ENCODE data around the gene NHSL2.
"Not testable (repeated sequence)": the region's sequence is repeated elsewhere in the genome, so short reads cannot be mapped to it uniquely, and the experiment has no call there.

NHSL2 gene

DNA sequence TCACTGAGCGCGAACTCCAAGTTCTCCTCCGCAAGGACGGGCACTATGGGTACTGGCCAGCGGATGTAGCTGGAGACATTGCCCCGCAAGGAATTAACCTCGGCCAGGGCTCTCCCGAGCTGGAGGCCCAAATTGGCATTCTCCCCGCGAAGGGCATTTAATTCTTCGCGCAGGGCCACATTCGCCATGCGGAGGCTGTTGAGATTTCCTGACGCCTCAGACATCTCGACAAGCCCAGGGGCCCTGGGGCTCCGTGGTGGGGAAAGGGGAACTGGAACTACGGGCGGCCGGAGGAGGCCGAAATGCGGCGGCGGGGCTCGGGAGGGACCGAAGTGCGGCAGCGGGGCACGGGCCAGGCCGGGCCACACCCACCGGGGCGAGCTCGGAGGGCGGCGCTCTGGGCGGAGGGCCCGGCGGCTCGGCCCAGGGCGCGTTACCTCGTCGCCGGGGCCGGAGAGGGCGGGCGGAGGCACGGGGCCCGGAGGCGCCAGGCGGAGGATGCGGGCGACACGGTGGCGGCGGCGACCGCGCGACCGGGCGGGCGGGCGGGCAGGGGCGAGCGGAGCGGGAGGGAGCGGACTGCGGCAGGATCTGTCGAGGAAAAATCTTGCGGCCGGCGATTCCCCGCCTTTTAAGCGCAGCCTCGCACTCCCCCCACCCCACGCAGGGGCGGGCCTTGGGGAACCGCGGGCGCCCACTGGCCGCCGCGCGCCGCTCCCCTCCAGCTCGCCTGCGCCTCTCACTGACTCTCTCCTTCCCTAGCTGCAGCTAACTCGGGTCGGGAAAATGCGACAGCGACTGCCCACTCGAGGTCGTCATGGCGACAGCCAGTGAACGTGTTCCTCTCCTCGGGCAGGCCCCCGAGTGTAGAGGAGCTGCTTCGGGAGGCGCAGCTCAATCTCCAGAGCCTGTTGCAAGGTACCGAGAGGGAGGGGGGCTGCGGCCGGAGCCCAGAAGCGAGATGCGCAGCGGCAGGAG, 221.0 kb downstream of the NHSL2 start, which contains the start of gene RTL5:
Gene RTL5 (minus strand): TSS at position 599 of the 978 bp plus-strand sequence.
- DNase-seq (ENCODE audit: low read depth) = peak; percentile 61

DNA sequence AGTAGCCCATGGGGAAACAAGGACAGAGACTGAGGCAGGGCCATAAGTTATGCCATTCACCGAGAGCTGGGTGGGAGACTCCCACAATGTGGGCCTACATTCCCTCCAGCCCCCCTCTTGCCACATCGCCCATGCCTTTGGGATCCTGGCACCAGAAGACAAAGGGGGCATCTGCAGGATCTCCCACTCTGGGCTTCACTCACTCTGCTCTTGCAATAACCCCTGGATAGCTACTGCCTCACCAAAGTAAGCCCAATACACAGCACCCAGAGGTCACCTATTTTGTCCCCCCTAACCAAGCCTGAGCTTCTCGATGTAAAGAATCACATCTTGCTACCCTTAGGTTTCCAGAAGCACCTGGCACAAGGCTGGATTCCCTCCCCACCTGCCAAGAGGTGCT, 221.8 kb downstream of the NHSL2 start:
- no peak for DNase-seq (ENCODE audit: low read depth)

DNA sequence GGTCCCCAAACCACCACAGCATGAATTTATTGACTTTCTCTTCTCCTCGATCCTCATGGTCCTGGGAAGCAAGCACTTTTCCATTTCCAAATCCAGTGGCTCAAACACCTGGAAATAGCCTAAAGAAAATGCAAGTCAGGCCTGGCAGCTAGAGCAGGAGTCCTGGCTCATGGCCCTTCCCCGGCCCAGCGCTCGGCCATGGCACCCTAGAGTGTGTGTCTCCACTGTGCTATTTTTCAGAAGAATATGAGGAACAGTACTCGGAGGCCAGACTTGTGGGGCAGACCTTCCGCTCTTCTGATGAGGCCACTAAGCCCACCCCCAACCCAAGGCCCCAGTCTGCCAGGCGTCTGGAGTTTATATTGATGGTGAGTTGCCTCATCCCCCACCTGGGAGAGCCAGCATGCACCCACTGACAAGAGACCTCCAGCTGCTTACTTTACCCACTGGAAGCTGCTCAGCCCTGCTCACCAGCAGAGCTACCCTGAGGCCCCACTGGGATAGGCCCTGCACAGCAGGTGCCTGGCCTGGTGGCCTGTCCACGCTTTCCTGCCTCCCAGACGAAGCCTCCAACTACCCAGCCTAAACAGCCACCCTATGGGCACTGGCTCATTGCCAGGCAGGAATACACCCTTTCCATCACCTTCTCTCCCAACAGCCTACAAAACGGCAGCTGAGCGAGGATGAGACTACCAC, 223.4 kb downstream of the NHSL2 start:
- DNase-seq (ENCODE audit: low read depth) = no peak

GRCh38 chrX:72137846-72138495, 227.3 kb downstream of the NHSL2 start:
- no peak for DNase-seq (ENCODE audit: low read depth)

- DNase-seq (ENCODE audit: low read depth) = no peak
These were observed 228.9 kb downstream of the NHSL2 start for GRCh38 chrX:72139538-72139937.

GRCh38 chrX:72141372-72142004, 230.8 kb downstream of the NHSL2 start:
- DNase-seq (ENCODE audit: low read depth) = no peak

DNA sequence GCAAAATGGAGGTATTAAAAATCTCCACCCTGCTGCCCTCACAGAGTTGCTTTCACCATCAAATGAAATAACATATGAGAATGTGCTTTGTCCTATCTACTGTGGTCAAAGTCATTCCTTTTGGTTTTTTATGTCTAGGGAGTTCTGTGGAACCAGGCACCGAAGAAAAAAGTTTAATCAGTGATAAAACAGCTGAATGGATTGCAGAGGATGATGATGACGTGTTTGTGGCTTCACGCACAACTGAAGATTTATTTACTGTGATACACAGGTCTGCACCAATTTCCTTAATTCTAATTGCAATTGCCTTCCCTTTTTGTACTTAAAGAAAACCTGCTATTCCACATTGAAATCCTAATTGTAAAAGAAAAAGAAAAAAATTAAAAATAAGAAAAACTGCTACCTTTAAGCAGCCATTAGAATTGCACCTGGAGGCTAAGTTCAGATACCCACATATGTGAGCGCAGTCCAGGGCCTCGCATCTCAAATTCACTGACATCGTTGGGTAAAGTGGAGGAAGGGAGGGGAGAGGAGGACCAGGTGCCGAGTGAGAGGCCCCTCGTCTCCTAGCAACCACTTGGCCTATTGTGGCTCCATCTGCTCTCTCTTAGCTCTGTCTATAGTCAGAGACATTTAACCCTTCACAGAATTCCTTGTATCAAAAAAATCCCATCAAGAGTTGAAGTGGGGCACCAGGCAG, 231.6 kb downstream of the NHSL2 start:
- DNase-seq (ENCODE audit: low read depth) = no peak

DNA sequence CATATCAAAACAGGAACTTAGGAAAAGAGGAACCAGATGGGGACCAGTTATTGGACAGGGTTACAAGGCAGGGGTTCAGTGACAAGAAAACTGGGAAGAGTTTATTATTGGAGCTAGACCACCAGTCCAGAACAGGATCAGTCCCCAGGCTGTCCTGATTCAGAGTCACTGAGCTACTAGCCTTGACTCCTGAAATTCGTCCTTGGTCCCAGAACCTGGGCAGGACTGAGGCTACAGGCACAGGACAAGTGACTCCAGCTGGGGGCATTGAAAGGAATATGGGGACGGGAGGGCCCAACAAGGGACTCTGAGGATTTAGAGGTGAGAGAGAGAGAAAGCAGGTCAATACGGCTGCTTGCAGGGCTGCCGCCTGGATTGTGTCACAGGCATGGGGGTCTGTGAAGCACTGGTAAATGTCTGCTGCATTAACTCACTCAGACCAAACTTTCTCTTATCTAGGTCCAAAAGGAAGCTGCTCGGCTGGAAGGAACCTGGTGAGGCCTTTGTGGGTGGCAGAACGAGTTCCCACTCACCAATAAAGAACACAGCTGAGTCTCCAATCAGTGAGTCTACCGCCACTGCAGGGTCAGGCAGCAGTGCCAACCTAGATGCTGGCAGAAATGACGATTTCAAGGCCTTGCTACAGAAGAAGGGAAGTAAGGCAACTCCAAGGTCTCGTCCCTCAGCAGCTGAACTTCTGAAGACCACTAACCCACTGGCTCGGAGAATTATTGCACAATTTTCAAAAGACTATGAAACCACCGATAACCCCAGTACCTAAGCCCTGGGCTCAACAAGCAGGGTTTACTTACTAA, 232.4 kb downstream of the NHSL2 start:
- no peak for DNase-seq (ENCODE audit: low read depth)

DNA sequence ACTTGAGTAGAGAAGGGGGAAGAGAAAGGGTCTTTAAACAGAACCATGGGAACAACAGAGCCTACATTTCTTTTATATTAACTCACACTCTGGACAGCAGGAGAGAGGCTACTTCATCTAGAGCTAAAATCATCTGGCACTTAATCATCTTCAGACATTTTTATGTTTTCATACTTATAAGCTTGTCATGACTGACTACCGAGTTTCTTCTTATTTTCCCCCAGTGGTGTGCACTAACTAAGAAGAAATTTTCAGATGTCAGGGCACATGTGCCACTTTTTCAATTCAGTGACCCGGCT, 232.9 kb downstream of the NHSL2 start:
- DNase-seq (ENCODE audit: low read depth) = no peak

DNA sequence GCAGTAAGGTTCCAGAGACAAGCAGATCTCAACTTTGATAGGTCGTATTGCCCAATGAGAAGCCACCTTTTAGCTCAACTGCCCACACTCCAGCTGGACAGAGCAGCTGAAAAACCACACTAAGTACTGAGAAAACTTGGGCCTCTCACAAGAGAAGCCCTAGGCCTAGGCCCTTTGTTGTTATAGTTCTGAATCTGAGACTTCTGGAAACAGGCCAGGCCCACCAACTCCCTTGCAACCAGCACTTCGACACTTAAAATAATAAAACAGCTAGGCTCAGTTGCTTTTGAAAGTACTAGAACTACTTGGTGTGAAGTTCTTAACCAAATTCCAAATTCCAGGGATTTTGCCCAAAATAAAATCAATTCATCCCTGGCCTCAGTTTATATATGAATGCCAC, 234.5 kb downstream of the NHSL2 start:
- no peak for DNase-seq (ENCODE audit: low read depth)

DNA sequence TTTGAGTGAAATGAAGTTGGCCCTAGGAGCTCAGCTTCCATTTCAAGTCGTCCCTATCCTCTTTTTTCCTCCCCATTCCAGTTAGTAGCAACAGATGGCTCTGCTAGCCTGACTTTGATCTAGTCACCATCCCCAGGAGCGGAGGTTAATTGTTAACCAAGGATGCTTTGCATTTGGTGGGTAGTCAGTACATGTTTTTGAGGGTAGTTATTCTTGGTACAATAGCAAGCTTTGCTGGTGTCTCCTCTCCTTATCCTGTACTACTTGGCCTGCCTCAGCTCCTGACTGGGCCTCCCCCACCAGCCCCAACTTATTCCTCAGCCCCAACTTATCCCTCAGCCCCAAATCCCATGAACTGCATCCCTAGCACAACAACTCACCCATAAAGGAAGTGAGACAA, 235.9 kb downstream of the NHSL2 start:
- DNase-seq (ENCODE audit: low read depth) = no peak

- no peak for DNase-seq (ENCODE audit: low read depth)
These were observed 248.1 kb downstream of the NHSL2 start for GRCh38 chrX:72158773-72159172.

DNA sequence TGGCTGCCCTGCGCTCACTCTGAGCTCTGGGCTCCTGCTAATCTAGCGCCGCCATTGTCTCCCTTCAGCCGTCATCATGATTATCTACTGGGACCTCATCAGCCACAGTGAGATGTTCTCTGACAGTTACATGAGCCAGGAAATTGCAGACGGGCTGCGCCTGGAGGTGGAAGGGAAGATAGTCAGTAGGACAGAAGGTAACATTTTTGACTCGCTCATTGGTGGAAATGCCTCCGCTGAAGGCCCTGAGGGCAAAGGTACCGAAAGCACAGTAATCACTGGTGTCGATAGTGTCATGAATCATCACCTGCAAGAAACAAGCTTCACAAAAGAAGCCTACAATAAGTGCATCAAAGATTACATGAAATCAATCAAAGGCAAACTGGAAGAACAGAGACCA, 249.1 kb downstream of the NHSL2 start:
- DNase-seq (ENCODE audit: low read depth) = no peak

DNA sequence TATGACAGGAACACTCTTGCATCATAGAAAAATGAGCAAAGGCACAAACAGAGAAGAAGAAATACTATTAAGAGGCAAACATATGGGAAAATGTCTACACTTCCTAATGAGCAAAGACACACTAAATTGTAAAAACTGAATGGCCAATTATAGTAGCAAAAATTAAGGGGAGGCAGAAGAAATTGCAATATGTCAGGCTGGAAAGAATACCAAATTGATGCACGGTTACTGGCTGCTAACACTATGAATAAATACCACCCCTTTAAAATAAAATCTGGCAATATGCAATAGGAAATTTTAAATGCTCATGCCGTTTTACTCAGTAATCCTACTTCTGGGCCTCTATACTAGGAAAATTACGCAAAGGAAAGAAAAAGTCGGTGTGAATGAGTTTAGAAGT, 254.9 kb downstream of the NHSL2 start:
- DNase-seq (ENCODE audit: low read depth) = no peak

DNA sequence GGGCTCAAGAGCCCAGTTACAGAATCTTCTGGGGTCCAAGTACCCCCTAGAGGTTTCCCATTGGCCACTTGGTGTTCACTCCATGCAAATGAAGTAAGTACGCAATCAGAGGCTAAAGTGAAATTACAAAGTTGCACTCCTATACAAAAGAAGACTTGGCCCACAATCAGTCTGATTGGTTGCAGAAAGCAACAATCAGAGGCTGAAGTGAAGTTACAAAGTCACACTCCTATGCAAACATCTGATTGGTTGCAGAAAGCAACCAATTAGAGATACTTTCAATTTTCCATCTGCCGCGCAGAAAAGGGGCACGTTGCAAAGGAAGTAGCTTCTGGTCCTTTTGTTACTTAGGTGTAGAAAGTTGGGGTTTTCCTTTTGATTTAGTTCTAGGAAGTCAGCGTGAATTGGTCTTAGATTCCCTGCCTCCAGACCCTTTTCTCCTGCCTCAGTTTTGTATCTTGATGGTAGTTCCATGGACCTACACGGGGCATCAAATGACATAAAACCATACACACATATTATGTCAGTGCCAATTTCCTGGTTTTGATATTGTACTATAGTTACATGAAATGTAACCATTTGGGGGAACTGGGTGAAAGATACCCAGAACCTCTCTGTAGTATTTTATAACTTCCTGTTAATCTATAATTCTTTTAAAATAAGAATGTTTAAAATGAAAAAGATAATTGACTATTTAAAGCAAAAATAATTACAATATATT, 258.5 kb downstream of the NHSL2 start:
- DNase-seq (ENCODE audit: low read depth) = peak; percentile 17

DNA sequence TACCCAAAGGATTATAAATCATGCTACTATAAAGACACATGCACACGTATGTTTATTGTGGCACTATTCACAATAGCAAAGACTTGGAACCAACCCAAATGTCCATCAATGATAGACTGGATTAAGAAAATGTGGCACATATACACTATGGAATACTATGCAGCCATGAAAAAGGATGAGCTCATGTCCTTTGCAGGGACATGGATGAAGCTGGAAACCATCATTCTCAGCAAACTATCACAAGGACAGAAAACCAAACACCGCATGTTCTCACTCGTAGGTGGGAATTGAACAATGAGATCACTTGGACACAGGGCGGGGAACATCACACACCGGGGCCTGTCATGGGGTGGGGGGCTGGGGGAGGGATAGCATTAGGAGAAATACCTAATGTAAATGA, 265.6 kb downstream of the NHSL2 start:
- not testable (repeated sequence) for DNase-seq (ENCODE audit: low read depth)

DNA sequence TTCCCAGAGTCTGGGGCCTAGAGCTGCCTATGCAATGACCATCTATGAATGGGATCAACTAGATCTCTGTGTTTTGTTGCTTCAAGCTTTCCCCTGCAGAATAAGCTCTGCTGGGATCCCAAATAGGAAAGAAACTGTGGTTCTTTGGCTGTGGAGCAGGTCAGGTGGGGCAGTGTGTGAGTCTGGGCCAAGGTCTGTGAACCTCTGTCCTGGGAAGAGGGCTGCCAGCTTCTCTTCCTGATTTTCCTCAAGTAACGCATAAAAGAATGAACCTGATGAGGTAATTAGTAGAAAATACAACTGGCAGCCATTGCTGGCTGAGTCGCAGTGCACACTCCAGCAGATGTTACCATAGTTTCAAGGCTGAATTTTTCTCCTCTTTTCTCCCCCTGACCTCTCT, 266.3 kb downstream of the NHSL2 start:
- no peak for DNase-seq (ENCODE audit: low read depth)

GRCh38 chrX:72180539-72180938, 269.9 kb downstream of the NHSL2 start:
- DNase-seq (ENCODE audit: low read depth) = no peak

DNA sequence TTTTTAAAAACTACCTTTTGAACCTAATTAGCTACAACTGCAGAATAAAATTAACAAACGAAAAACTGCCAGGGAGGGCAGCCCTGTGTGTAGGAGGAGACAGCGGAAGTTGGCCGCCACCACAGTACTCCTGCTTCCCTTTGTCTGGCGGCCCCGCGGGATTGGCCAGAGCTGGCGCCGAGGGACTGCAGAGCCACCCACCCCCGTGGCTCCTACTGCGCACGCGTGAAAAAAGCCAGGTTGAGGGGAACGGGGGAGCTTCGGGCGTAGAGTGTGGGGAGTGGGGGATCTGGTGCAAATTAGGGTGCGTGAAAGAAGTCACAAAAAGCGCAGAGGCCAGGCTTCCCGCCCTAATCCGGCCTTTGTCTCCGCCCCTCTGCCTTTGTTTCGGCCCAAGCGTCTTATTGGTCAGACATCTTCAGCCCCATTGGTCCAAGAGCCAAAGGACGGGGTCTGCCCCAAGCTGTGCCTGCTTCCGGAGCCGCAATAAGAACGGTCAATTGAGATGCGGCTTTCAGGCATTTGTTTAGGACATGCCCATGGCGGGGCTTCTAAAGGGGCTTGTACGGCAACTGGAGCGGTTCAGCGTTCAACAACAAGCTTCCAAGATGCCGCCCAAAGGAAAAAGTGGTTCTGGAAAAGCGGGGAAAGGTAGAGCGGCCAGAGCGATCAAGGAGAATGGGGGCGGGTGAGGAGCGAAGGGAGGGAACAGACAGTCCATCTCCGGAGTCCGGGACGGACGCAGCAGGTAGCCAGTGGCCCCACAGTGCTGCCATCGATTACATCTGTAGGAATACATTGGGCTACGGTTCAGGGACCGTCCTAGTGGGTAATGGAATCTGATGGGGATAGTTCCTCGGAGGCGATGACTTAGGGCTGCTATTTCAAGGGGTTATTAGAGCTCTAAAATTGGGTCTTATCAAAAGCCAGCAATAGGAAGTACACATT, 270.8 kb downstream of the NHSL2 start, which contains the start of gene PIN4:
Gene PIN4 (plus strand): TSS at position 580 of the 948 bp plus-strand sequence. CDS start 29 bp downstream, at position 609.
- DNase-seq (ENCODE audit: low read depth) = peak; percentile 73

Data from T-helper 22 cell (primary cell).